GM12878 (cell line): ENCODE data around the gene APBB1IP. TPM values are rescaled to one million over a fixed set of nuclear protein-coding genes. Genes with fewer than 3 reads are reported as not detected.

Experiments used
- BCL11A ChIP-seq: IDR thresholded peaks from 2 replicates; pipeline ENCODE4 v1.6.1; 2011; ENCODE audit warnings: low read depth, low read length
- BRCA1 ChIP-seq: IDR thresholded peaks from 2 replicates; pipeline ENCODE4 v1.6.1; 2011; ENCODE audit warnings: low read depth, low read length, improper control_type of control experiment
- CHD1 ChIP-seq: IDR thresholded peaks from 2 replicates; pipeline ENCODE4 v1.6.1; 2012; ENCODE audit warnings: low read depth, low read length, improper control_type of control experiment
- E2F4 ChIP-seq: IDR thresholded peaks from 2 replicates; pipeline ENCODE4 v1.6.1; 2012; ENCODE audit warnings: low read depth, low read length, improper control_type of control experiment
- EZH2 ChIP-seq: IDR thresholded peaks from 2 replicates; pipeline ENCODE4 v1.6.1; 2012; ENCODE audit warnings: low read depth, mild to moderate bottlenecking, control low read depth, inconsistent platforms, low read length, borderline replicate concordance; ENCODE audit not compliant: control insufficient read depth
- FOXK2 ChIP-seq: fragments of 450-650 bp; IDR thresholded peaks from 2 replicates; pipeline ENCODE4 v1.6.1; 2017; ENCODE audit warnings: mild to moderate bottlenecking, moderate library complexity
- KDM1A ChIP-seq: fragments of 200-600 bp; sonication (generic); IDR thresholded peaks from 2 replicates; pipeline ENCODE4 v1.6.1; 2016; ENCODE audit warnings: borderline replicate concordance
- NFIC ChIP-seq: IDR thresholded peaks from 2 replicates; pipeline ENCODE4 v1.6.1; 2012; ENCODE audit warnings: low read depth, mild to moderate bottlenecking, inconsistent platforms, low read length, moderate library complexity
- NFXL1 ChIP-seq: fragments of 450-650 bp; IDR thresholded peaks from 2 replicates; pipeline ENCODE4 v1.6.1; 2017; ENCODE audit warnings: antibody characterized with exemption, mild to moderate bottlenecking, borderline replicate concordance
- NFYB ChIP-seq: IDR thresholded peaks from 2 replicates; pipeline ENCODE4 v1.6.1; 2011; ENCODE audit warnings: low read depth, mild to moderate bottlenecking, low read length, improper control_type of control experiment, moderate library complexity; ENCODE audit not compliant: insufficient read depth
- RAD51 ChIP-seq: fragments of 450-650 bp; IDR thresholded peaks from 2 replicates; pipeline ENCODE4 v1.6.1; 2016; ENCODE audit warnings: moderate library complexity, mild to moderate bottlenecking, inconsistent platforms
- RBBP5 ChIP-seq: fragments of 200-600 bp; sonication (generic); conservative IDR thresholded peaks from 2 replicates; pipeline ENCODE4 v1.6.1; 2016
- RUNX3 ChIP-seq: IDR thresholded peaks from 2 replicates; pipeline ENCODE4 v1.6.1; 2012; ENCODE audit warnings: low read length, inconsistent platforms
- SMC3 ChIP-seq: IDR thresholded peaks from 2 replicates; pipeline ENCODE4 v1.6.1; 2011; ENCODE audit warnings: low read length, improper control_type of control experiment, borderline replicate concordance
- SREBF2 ChIP-seq: IDR thresholded peaks from 2 replicates; pipeline ENCODE4 v1.6.1; 2012; ENCODE audit warnings: mild to moderate bottlenecking, low read length
- SRF ChIP-seq, 2 experiments: IDR thresholded peaks; 2 replicates each; pipeline ENCODE4 v1.6.1; 2011; ENCODE audit warnings: low read depth in 2 of 2, low read length in 2 of 2, mild to moderate bottlenecking in 1 of 2, moderate library complexity in 1 of 2
- STAT1 ChIP-seq: fragments of 450-650 bp; conservative IDR thresholded peaks from 2 replicates; pipeline ENCODE4 v1.6.1; 2014; ENCODE audit warnings: antibody characterized with exemption, mild to moderate bottlenecking
- TCF7 ChIP-seq: IDR thresholded peaks from 2 replicates; pipeline ENCODE4 v1.6.1; 2014; ENCODE audit warnings: antibody characterized with exemption, borderline replicate concordance
- ZBTB33 ChIP-seq: fragments of 450-650 bp; IDR thresholded peaks from 2 replicates; pipeline ENCODE4 v1.6.1; 2017; ENCODE audit warnings: mild to moderate bottlenecking
- polyA plus RNA-seq, 11 experiments: library from polyadenylated mRNA; depleted of rRNA in 4 of 11; unstranded in 6 of 11; stranded (reverse) in 5 of 11; fragments of >200 nt; fragmentation: Nextera tagmentation in 4 of 11; fragmentation: Illumina TruSeq in 1 of 11; extraction: Ambion mirVana in 4 of 11; extraction: Trizol in 1 of 11; gene quantifications; 1 replicate in 1 of 11; 2 replicates in 10 of 11; pipeline versions ENCODE4 v1.2.1 to v1.2.3, GENCODE V29; 2011 to 2016; ENCODE audit warnings: inconsistent platforms in 2 of 11, missing spikeins in 2 of 11, low read depth in 1 of 11
- total RNA-seq, 4 experiments: library from RNA; depleted of rRNA in 3 of 4; stranded (reverse); fragments of >200 nt in 3 of 4; fragmentation: Illumina TruSeq in 1 of 4; extraction: Trizol in 1 of 4; gene quantifications; 2 replicates each; pipeline versions ENCODE4 v1.2.1 to v1.2.3, GENCODE V29; 2013 to 2021
- TF ChIP-seq, protein P1 (sequence below): fragments of 450-650 bp; conservative IDR thresholded peaks from 2 replicates; pipeline ENCODE4 v1.6.1; 2017; ENCODE audit warnings: mild to moderate bottlenecking, moderate library complexity
- TF ChIP-seq, protein P2 (sequence below): IDR thresholded peaks from 2 replicates; pipeline ENCODE4 v1.6.1; 2012; ENCODE audit warnings: improper control_type of control experiment, low read depth, low read length; ENCODE audit not compliant: insufficient replicate concordance

Gene APBB1IP
- total and polyA plus RNA-seq, 10 of the 15 experiments (the other 5 are each of a cell fraction or from before 2014, with no cell fraction given), result 7.3 to 67.4 (median 19.9) TPM

GRCh38 chr10:26448706-26449435 is 10.7 kb downstream of the APBB1IP start (continued):
- TF ChIP-seq NFYB (no peak), TCF7 (no peak), KDM1A (no peak), FOXK2 (no peak), SMC3 (peak; percentile 30; the same call in 1 of the 2 replicates), EZH2 (no peak), NFIC (peak; percentile 51; the same call in 1 of the 2 replicates), SREBF2 (no peak), RAD51 (no peak), CHD1 (no peak), STAT1 (no peak), ZBTB33 (no peak), SRF (IDR thresholded peaks at IDR 0.05; ENCODE audit: low read depth in 2 of 2, low read length in 2 of 2) (peak in 1 of 2 experiments; percentile 57; a peak in 1 of 4 replicates), NFXL1 (no peak), E2F4 (no peak), RBBP5 (no peak), BRCA1 (no peak), BCL11A (no peak; the same call in 1 of the 2 replicates), RUNX3 (peak; percentile 95)
- TF ChIP-seq, protein P1, sequence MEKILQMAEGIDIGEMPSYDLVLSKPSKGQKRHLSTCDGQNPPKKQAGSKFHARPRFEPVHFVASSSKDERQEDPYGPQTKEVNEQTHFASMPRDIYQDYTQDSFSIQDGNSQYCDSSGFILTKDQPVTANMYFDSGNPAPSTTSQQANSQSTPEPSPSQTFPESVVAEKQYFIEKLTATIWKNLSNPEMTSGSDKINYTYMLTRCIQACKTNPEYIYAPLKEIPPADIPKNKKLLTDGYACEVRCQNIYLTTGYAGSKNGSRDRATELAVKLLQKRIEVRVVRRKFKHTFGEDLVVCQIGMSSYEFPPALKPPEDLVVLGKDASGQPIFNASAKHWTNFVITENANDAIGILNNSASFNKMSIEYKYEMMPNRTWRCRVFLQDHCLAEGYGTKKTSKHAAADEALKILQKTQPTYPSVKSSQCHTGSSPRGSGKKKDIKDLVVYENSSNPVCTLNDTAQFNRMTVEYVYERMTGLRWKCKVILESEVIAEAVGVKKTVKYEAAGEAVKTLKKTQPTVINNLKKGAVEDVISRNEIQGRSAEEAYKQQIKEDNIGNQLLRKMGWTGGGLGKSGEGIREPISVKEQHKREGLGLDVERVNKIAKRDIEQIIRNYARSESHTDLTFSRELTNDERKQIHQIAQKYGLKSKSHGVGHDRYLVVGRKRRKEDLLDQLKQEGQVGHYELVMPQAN, result no peak
- TF ChIP-seq, protein P2, sequence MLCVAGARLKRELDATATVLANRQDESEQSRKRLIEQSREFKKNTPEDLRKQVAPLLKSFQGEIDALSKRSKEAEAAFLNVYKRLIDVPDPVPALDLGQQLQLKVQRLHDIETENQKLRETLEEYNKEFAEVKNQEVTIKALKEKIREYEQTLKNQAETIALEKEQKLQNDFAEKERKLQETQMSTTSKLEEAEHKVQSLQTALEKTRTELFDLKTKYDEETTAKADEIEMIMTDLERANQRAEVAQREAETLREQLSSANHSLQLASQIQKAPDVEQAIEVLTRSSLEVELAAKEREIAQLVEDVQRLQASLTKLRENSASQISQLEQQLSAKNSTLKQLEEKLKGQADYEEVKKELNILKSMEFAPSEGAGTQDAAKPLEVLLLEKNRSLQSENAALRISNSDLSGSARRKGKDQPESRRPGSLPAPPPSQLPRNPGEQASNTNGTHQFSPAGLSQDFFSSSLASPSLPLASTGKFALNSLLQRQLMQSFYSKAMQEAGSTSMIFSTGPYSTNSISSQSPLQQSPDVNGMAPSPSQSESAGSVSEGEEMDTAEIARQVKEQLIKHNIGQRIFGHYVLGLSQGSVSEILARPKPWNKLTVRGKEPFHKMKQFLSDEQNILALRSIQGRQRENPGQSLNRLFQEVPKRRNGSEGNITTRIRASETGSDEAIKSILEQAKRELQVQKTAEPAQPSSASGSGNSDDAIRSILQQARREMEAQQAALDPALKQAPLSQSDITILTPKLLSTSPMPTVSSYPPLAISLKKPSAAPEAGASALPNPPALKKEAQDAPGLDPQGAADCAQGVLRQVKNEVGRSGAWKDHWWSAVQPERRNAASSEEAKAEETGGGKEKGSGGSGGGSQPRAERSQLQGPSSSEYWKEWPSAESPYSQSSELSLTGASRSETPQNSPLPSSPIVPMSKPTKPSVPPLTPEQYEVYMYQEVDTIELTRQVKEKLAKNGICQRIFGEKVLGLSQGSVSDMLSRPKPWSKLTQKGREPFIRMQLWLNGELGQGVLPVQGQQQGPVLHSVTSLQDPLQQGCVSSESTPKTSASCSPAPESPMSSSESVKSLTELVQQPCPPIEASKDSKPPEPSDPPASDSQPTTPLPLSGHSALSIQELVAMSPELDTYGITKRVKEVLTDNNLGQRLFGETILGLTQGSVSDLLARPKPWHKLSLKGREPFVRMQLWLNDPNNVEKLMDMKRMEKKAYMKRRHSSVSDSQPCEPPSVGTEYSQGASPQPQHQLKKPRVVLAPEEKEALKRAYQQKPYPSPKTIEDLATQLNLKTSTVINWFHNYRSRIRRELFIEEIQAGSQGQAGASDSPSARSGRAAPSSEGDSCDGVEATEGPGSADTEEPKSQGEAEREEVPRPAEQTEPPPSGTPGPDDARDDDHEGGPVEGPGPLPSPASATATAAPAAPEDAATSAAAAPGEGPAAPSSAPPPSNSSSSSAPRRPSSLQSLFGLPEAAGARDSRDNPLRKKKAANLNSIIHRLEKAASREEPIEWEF, result no peak
